ENCODE results near the gene SYF2.

Gene SYF2

DNA sequence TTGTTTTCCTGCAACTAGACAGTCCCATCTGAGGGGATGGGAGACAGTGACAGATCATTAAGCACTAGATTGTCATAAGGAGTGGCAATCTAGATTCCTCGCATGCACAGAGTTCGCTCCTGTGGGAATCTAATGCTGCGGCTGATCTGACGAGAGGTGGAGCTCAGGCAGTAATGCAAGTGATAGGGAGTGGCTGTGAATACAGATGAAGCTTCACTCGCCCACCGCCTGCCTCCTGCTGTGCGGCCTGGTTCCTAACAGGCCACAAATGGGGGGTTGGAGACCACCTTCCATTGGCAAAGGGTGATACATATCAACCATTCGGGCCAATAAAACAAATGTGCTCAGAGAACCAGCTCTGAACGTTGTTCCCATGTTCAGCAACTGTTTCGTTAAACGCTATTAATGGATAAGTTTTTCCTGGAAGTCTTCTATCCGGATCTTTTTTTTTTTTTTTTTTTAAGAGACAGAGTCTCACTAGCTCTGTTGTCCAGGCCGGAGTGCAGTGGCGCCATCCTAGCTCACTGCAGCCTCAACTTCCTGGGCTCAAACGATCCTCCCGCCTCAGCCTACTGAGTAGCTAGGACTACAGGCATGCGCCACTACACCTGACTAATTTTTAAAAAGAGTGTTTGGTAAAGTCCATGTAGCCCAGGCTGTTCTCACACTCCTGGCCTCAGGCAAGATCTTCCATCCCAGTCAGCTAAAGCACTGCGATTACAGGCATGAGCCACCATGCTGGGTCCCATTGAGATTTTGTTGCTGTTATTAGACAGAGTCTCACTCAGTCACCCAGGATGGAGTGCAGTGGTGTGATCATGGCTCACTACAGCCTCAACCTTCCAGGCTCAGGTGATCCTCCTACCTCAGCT lies 23.6 kb upstream of the SYF2 start:
- Histone ChIP-seq H3K27ac (ENCODE audit: insufficient read depth in 1 of 2, low read depth in 1 of 2, low read length in 2 of 2, poor library complexity in 1 of 2, severe bottlenecking in 2 of 2) (no peak overlapping the region), H3K4me3 (ENCODE audit: control insufficient read depth in 1 of 7, extremely low read depth in 1 of 7, insufficient read depth in 4 of 7, low read depth in 2 of 7, low read length in 6 of 7) (no peak overlapping the region), H3K9me3 (ENCODE audit: control extremely low read depth in 1 of 5, control insufficient read depth in 4 of 5, insufficient read depth in 2 of 5, low read depth in 1 of 5, low read length in 4 of 5) (no peaks in the 10 kb centered on the region), H3K27me3 (replicated peaks in 2 of 5; ENCODE audit: control insufficient read depth in 4 of 5, insufficient read depth in 5 of 5, low read length in 4 of 5) (no peaks in the 10 kb centered on the region), H3K36me3 (ENCODE audit: control insufficient read depth in 4 of 4, insufficient read depth in 4 of 4, low read length in 3 of 4) (peaks cover 0 to 12% (median 3%) of the 10 kb centered on the region in 4 experiments), H3K4me1 (ENCODE audit: control extremely low read depth in 1 of 4, control insufficient read depth in 4 of 4, insufficient read depth in 4 of 4, low read length in 3 of 4) (peaks cover 0 to 6% (median 1%) of the 10 kb centered on the region in 4 experiments)
- ChIA-PET POLR2A (no interaction called here), CTCF (interaction anchor here (0.8 to 1.8 kb wide), 2 partner anchors 16 to 24 kb away, joined by 3 to 4 read pairs; partner anchors contain the start of gene SYF2)
- no peak for DNase-seq
- WGBS (ENCODE audit: insufficient coverage) = 96% methylated on average over 15 of the region's 18 CpGs

GRCh38 chr1:25253911-25254310 lies 21.6 kb upstream of the SYF2 start:
- H3K9me3 ChIP-seq (ENCODE audit: control extremely low read depth in 1 of 5, control insufficient read depth in 4 of 5, insufficient read depth in 2 of 5, low read depth in 1 of 5, low read length in 4 of 5) = no peaks in the 10 kb centered on the region
- 91% methylated on average over 2 of the region's 2 CpGs for WGBS (ENCODE audit: insufficient coverage)
- ChIA-PET POLR2A (no interaction called here), CTCF (interaction anchor here (1.5 kb wide), 1 partner anchor 14 kb away, joined by 9 read pairs; no protein-coding TSS in a partner anchor)
- H3K36me3 ChIP-seq (ENCODE audit: control insufficient read depth in 4 of 4, insufficient read depth in 4 of 4, low read length in 3 of 4) = peaks cover 0 to 12% (median 3%) of the 10 kb centered on the region in 4 experiments
- DNase-seq = no peak
- H3K4me1 ChIP-seq (ENCODE audit: control extremely low read depth in 1 of 4, control insufficient read depth in 4 of 4, insufficient read depth in 4 of 4, low read length in 3 of 4) = no peaks in the 10 kb centered on the region
- no peaks in the 10 kb centered on the region for H3K27me3 ChIP-seq (replicated peaks in 2 of 5; ENCODE audit: control insufficient read depth in 4 of 5, insufficient read depth in 5 of 5, low read length in 4 of 5)
- H3K4me3 ChIP-seq (ENCODE audit: control insufficient read depth in 1 of 7, extremely low read depth in 1 of 7, insufficient read depth in 4 of 7, low read depth in 2 of 7, low read length in 6 of 7) = no peak overlapping the region
- H3K27ac ChIP-seq (ENCODE audit: insufficient read depth in 1 of 2, low read depth in 1 of 2, low read length in 2 of 2, poor library complexity in 1 of 2, severe bottlenecking in 2 of 2) = no peak overlapping the region

DNA sequence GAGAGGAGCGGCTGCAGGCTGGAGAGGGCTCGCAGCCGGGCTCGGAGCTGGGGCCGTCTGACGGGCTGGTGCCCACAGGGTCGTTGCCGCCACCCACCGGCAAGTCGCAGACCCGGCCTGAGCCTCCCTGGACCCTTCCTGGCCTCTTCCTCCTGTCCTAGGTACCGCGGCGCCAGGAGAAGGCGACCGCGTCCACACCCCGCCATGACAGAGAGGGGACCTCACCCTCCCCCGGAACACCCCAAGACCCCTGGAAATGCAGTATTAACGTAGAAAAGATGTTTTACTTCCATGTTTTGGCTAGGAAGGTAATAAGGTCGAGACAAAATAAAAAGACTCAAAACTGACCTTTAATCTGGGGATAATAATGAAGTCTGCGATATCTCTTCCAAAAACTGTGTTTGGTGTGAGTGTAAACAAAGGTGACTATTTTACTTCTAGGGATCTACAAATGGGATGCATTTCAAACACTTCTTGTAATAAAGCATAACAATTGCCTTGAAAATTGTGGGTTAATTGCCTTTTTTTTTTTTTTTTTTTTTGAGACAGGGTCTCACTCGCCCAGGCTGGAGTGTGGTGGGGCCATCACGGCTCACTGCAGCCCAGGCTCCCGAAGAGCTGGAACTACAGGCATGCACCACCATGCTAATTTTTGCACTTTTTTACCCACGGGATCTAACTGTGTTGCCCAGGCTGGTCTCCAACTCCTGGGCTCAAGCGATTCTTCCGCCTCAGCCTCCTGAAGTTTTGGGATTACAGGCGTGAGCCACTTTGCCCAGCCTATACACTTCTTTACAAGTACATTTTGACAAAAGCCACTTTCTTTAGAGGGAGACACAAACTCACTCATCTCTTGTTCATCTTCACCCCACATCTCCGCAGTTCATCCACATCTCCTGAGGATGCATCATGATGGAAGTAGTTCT lies 15.8 kb upstream of the SYF2 start:
- Histone ChIP-seq H3K4me1 (ENCODE audit: control extremely low read depth in 1 of 4, control insufficient read depth in 4 of 4, insufficient read depth in 4 of 4, low read length in 3 of 4) (peaks cover 14 to 27% (median 22%) of the 10 kb centered on the region in 4 experiments), H3K27me3 (replicated peaks in 2 of 5; ENCODE audit: control insufficient read depth in 4 of 5, insufficient read depth in 5 of 5, low read length in 4 of 5) (no peaks in the 10 kb centered on the region), H3K4me3 (ENCODE audit: control insufficient read depth in 1 of 7, extremely low read depth in 1 of 7, insufficient read depth in 4 of 7, low read depth in 2 of 7, low read length in 6 of 7) (peak overlapping the region; percentile 88 to 100 (median 96)), H3K27ac (ENCODE audit: insufficient read depth in 1 of 2, low read depth in 1 of 2, low read length in 2 of 2, poor library complexity in 1 of 2, severe bottlenecking in 2 of 2) (peak overlapping the region; percentile 56 to 99), H3K36me3 (ENCODE audit: control insufficient read depth in 4 of 4, insufficient read depth in 4 of 4, low read length in 3 of 4) (peaks cover 17 to 33% (median 23%) of the 10 kb centered on the region in 4 experiments), H3K9me3 (ENCODE audit: control extremely low read depth in 1 of 5, control insufficient read depth in 4 of 5, insufficient read depth in 2 of 5, low read depth in 1 of 5, low read length in 4 of 5) (no peaks in the 10 kb centered on the region)
- CTCF ChIA-PET = interaction anchor here (0.6 to 1.5 kb wide), 5 partner anchors 8 to 18 kb away, joined by 3 to 5 read pairs (median 3); partner anchors contain the start of gene SYF2
- DNase-seq = no peak
- POLR2A ChIA-PET = interaction anchor here (0.6 to 2.1 kb wide), 5 partner anchors 9 to 376 kb away, joined by 3 to 24 read pairs (median 4); partner anchors contain the start of gene SYF2
- whole genome bisulfite sequencing (ENCODE audit: insufficient coverage) = 47% methylated on average over 13 of the region's 30 CpGs

DNA sequence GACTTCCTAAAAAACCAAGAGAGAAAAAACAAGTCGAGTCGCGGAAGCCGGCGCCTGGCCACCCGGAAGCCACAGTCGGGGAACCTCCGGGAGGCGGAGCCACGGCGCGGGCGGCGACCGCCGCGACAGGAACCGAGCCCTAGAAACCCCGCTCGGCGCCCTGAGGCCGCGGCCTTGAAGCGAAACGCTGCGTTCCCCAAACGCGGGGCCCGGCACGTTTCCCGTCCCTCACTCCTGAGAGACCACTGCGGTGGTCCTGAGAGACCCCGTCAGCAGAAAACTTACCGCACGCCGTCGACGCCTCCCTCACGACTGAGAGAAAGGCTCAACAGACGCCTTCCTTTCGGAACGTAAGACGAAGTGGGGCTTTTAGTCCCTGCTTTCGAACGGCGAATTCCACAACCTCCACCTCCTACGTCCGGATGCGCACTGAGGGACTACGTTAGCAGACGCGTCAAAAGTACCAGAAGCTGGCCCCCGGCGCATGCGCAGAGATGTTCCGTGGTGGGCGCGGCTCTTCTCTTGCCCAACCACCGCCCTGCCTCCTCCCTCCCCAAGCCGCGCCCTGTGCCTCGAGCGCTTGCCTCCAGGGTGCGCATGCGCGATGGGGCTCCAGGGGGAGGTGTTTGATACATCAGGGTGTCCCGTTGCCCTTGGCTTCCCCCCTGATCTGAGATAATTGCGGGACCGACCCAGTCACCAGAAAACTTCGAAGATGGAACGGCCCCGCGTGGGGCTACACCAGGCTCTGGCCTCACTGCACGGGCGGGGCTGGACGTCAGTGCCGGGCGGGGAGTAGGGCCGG lies 14.9 kb upstream of the SYF2 start, which contains the start of gene RSRP1:
TSS of gene RSRP1 (minus strand) at position 431 of the 805 bp plus-strand sequence. CDS start 491 bp downstream, outside the sequence.
- no peaks in the 10 kb centered on the region for H3K9me3 ChIP-seq (ENCODE audit: control extremely low read depth in 1 of 5, control insufficient read depth in 4 of 5, insufficient read depth in 2 of 5, low read depth in 1 of 5, low read length in 4 of 5)
- DNase-seq = peak; percentile 98 to 99 (median 99)
- peaks cover 14 to 27% (median 22%) of the 10 kb centered on the region in 4 experiments for H3K4me1 ChIP-seq (ENCODE audit: control extremely low read depth in 1 of 4, control insufficient read depth in 4 of 4, insufficient read depth in 4 of 4, low read length in 3 of 4)
- POLR2A ChIA-PET = interaction anchor here (0.6 to 2.1 kb wide), 6 partner anchors 8 to 375 kb away, joined by 3 to 24 read pairs (median 4); partner anchors contain the start of gene SYF2
- CTCF ChIA-PET = interaction anchor here (1.4 to 1.5 kb wide), 3 partner anchors 11 to 17 kb away, joined by 3 to 5 read pairs (median 3); partner anchors contain the start of gene SYF2
- under 1% methylated on average over 72 of the region's 79 CpGs for WGBS (ENCODE audit: insufficient coverage)
- H3K36me3 ChIP-seq (ENCODE audit: control insufficient read depth in 4 of 4, insufficient read depth in 4 of 4, low read length in 3 of 4) = peaks cover 22 to 41% (median 30%) of the 10 kb centered on the region in 4 experiments
- no peaks in the 10 kb centered on the region for H3K27me3 ChIP-seq (replicated peaks in 2 of 5; ENCODE audit: control insufficient read depth in 4 of 5, insufficient read depth in 5 of 5, low read length in 4 of 5)
- H3K4me3 ChIP-seq (ENCODE audit: control insufficient read depth in 1 of 7, extremely low read depth in 1 of 7, insufficient read depth in 4 of 7, low read depth in 2 of 7, low read length in 6 of 7) = peak within 1 kb of the TSS; percentile 88 to 100 (median 96)
- peak within 1 kb of the TSS; percentile 95 to 99 for H3K27ac ChIP-seq (ENCODE audit: insufficient read depth in 1 of 2, low read depth in 1 of 2, low read length in 2 of 2, poor library complexity in 1 of 2, severe bottlenecking in 2 of 2)

GRCh38 chr1:25246600-25247023 lies 14.3 kb upstream of the SYF2 start:
- Histone ChIP-seq H3K27ac (ENCODE audit: insufficient read depth in 1 of 2, low read depth in 1 of 2, low read length in 2 of 2, poor library complexity in 1 of 2, severe bottlenecking in 2 of 2) (peak overlapping the region; percentile 95 to 99), H3K4me1 (ENCODE audit: control extremely low read depth in 1 of 4, control insufficient read depth in 4 of 4, insufficient read depth in 4 of 4, low read length in 3 of 4) (peaks cover 14 to 27% (median 22%) of the 10 kb centered on the region in 4 experiments), H3K4me3 (ENCODE audit: control insufficient read depth in 1 of 7, extremely low read depth in 1 of 7, insufficient read depth in 4 of 7, low read depth in 2 of 7, low read length in 6 of 7) (peak overlapping the region; percentile 88 to 100 (median 96)), H3K36me3 (ENCODE audit: control insufficient read depth in 4 of 4, insufficient read depth in 4 of 4, low read length in 3 of 4) (peaks cover 21 to 42% (median 30%) of the 10 kb centered on the region in 4 experiments), H3K27me3 (replicated peaks in 2 of 5; ENCODE audit: control insufficient read depth in 4 of 5, insufficient read depth in 5 of 5, low read length in 4 of 5) (no peaks in the 10 kb centered on the region), H3K9me3 (ENCODE audit: control extremely low read depth in 1 of 5, control insufficient read depth in 4 of 5, insufficient read depth in 2 of 5, low read depth in 1 of 5, low read length in 4 of 5) (no peaks in the 10 kb centered on the region)
- WGBS (ENCODE audit: insufficient coverage) = under 1% methylated on average over 53 of the region's 53 CpGs
- DNase-seq = peak in 2 of 3 donors; percentile 10 to 28
- ChIA-PET CTCF (interaction anchor here (1.5 kb wide), 2 partner anchors 12 to 15 kb away, joined by 3 to 5 read pairs; partner anchors contain the start of gene SYF2), POLR2A (interaction anchor here (0.7 to 2.1 kb wide), 4 partner anchors 7 to 375 kb away, joined by 3 to 24 read pairs (median 4); partner anchors contain the start of gene SYF2)
